Gastrocnemius medialis (tissue), 4 donors: ENCODE measurements around the gene GRB2. TPM values are rescaled to one million over a fixed set of nuclear protein-coding genes. Genes with fewer than 3 reads are reported as not detected.

Experiments used
- ATAC-seq, 2 donors: fragments of 150-250 bp; one replicate each; pipeline ENCODE4 v1.9.1; 2016
- DNase-seq, 2 donors: peaks; one replicate each; pipeline ENCODE4 v3.0.0-alpha.2; 2019
- H3K27ac ChIP-seq, 4 donors: fragments of 200-600 bp; sonication (generic); 1 replicate in 1 of 4; 2 replicates in 3 of 4; pipeline ENCODE4 v1.5.1; 2016 to 2018; ENCODE audit warnings: mild to moderate bottlenecking in 2 of 4, moderate library complexity in 1 of 4
- H3K27me3 ChIP-seq, 3 donors: fragments of 200-600 bp; sonication (generic) in 2 of 3; 1 replicate in 1 of 3; 2 replicates in 2 of 3; pipeline versions ENCODE4 v1.5.1 to v1.6.0; 2016 to 2019; ENCODE audit warnings: mild to moderate bottlenecking in 1 of 3, moderate library complexity in 1 of 3
- H3K36me3 ChIP-seq, 2 donors: fragments of 200-600 bp; sonication (generic) in 1 of 2; one replicate each; pipeline ENCODE4 v1.5.1; 2017 to 2018
- H3K4me1 ChIP-seq, 2 donors: fragments of 200-600 bp; sonication (generic) in 1 of 2; one replicate each; pipeline ENCODE4 v1.5.1; 2016 to 2017; ENCODE audit warnings: mild to moderate bottlenecking in 2 of 2
- H3K4me3 ChIP-seq, 4 donors: fragments of 200-600 bp; sonication (generic) in 3 of 4; 1 replicate in 1 of 4; 2 replicates in 3 of 4; pipeline ENCODE4 v1.5.1; 2016 to 2019; ENCODE audit warnings: mild to moderate bottlenecking in 2 of 4
- H3K9me3 ChIP-seq, 3 donors: fragments of 200-600 bp; sonication (generic) in 2 of 3; 1 replicate in 1 of 3; 2 replicates in 2 of 3; pipeline ENCODE4 v1.5.1; 2016 to 2019
- CTCF ChIP-seq, 5 experiments: fragments of 450-650 bp in 3 of 5; fragments of 200-600 bp in 2 of 5; sonication (generic) in 2 of 5; IDR thresholded peaks in 4 of 5; conservative IDR thresholded peaks in 1 of 5; 1 replicate in 4 of 5; 2 replicates in 1 of 5; pipeline ENCODE4 v1.5.1; 2016 to 2019; ENCODE audit warnings: antibody characterized with exemption in 5 of 5, mild to moderate bottlenecking in 3 of 5, moderate library complexity in 3 of 5
- POLR2A ChIP-seq, 2 donors: fragments of 450-650 bp; IDR thresholded peaks; one replicate each; pipeline ENCODE4 v1.6.1; 2017; ENCODE audit warnings: antibody characterized with exemption in 2 of 2, mild to moderate bottlenecking in 2 of 2, moderate library complexity in 2 of 2
- in situ Hi-C, 4 donors: fragments of 200-750 bp; cut with MboI; loops; one replicate each; pipeline versions ENCODE4 v1.15.0 to v1.8.0; 2017; ENCODE audit warnings: low sequenced_read_pairs in 4 of 4
- intact Hi-C: fragments of 100-400 bp; cut with DNase I; formaldehyde crosslinking; loops from one replicate; pipeline ENCODE4 v1.15.1; 2023; ENCODE audit warnings: low total_unique reads
- total RNA-seq, 4 donors: library from RNA; depleted of rRNA; stranded (reverse); fragments of >200 nt; gene quantifications; one replicate each; pipeline versions ENCODE4 v1.1.0 to v1.2.3, GENCODE V29; 2016

The GRB2 gene
- total RNA-seq, 4 donors from 2014 or later: 41.7 to 88.5 (median 68.8) TPM

- Histone ChIP-seq H3K9me3 (no peaks in the 10 kb centered on the region), H3K27ac (peak overlapping the region in 3 of 4 donors; percentile 2 to 47 (median 15)), H3K27me3 (no peaks in the 10 kb centered on the region), H3K36me3 (peaks cover 0 to 14% of the 10 kb centered on the region in 2 donors), H3K4me1 (peaks cover 8 to 12% of the 10 kb centered on the region in 2 donors), H3K4me3 (no peak overlapping the region)
- ATAC-seq (no peak), DNase-seq (no peak)
- intact Hi-C loops (no loop called here), in situ Hi-C loops (loop anchor here in 3 of 4 donors (5.0 to 10.0 kb wide), 3 partner anchors 82 to 89 kb away; partner anchors contain the start of gene GRB2 (in 1 of the 3))
- TF ChIP-seq CTCF (IDR thresholded peaks at IDR 0.05 in 4 of 5, conservative IDR thresholded peaks at IDR 0.05 in 1 of 5): no peak
- TF ChIP-seq POLR2A (IDR thresholded peaks at IDR 0.05): no peak
Measured at GRCh38 chr17:75325348-75325747, 80.1 kb downstream of the GRB2 start.

GRCh38 chr17:75321506-75321905, 84.0 kb downstream of the GRB2 start:
- ATAC-seq: no peak
- Histone ChIP-seq H3K9me3 (no peaks in the 10 kb centered on the region), H3K27ac (no peak overlapping the region), H3K4me1 (peaks cover 8 to 12% of the 10 kb centered on the region in 2 donors), H3K27me3 (no peaks in the 10 kb centered on the region), H3K36me3 (peaks cover 0 to 37% of the 10 kb centered on the region in 2 donors), H3K4me3 (no peak overlapping the region)
- no peak for TF ChIP-seq CTCF (IDR thresholded peaks at IDR 0.05 in 4 of 5, conservative IDR thresholded peaks at IDR 0.05 in 1 of 5)
- no peak for TF ChIP-seq POLR2A (IDR thresholded peaks at IDR 0.05)
- intact Hi-C loops: no loop called here
- in situ Hi-C loops: loop anchor here in 3 of 4 donors (10.0 to 25.0 kb wide), 2 partner anchors 93 to 216 kb away; partner anchors contain the start of gene LLGL2 (in 3 of the 3)
- no peak for DNase-seq

- no peak for TF ChIP-seq POLR2A (IDR thresholded peaks at IDR 0.05)
- TF ChIP-seq CTCF (IDR thresholded peaks at IDR 0.05 in 4 of 5, conservative IDR thresholded peaks at IDR 0.05 in 1 of 5): no peak
- Histone ChIP-seq H3K27me3 (no peaks in the 10 kb centered on the region), H3K4me3 (no peak overlapping the region), H3K27ac (no peak overlapping the region), H3K4me1 (peaks cover 6 to 8% of the 10 kb centered on the region in 2 donors), H3K36me3 (peaks cover 0 to 37% of the 10 kb centered on the region in 2 donors), H3K9me3 (no peaks in the 10 kb centered on the region)
- intact Hi-C loops (no loop called here), in situ Hi-C loops (loop anchor here in 3 of 4 donors (10.0 to 25.0 kb wide), 2 partner anchors 95 to 217 kb away; partner anchors contain the start of gene LLGL2 (in 3 of the 3))
- ATAC-seq (no peak), DNase-seq (no peak)
Measured at GRCh38 chr17:75319904-75320691, 85.4 kb downstream of the GRB2 start.

GRCh38 chr17:75318615-75319222, 86.8 kb downstream of the GRB2 start:
- peaks cover 0 to 37% of the 10 kb centered on the region in 2 donors for H3K36me3 ChIP-seq
- no peak for ATAC-seq

More at GRCh38 chr17:75318615-75319222, 86.8 kb downstream of the GRB2 start:
- H3K4me3 ChIP-seq: no peak overlapping the region
- no peaks in the 10 kb centered on the region for H3K9me3 ChIP-seq
- intact Hi-C loops (no loop called here), in situ Hi-C loops (loop anchor here in 3 of 4 donors (25.0 kb wide), 1 partner anchor 219 kb away; the partner anchor contains the start of gene LLGL2 (in 3 of the 3))
- TF ChIP-seq CTCF (IDR thresholded peaks at IDR 0.05 in 4 of 5, conservative IDR thresholded peaks at IDR 0.05 in 1 of 5) (no peak), POLR2A (IDR thresholded peaks at IDR 0.05) (no peak)
- H3K27me3 ChIP-seq: no peaks in the 10 kb centered on the region
- DNase-seq: no peak
- peaks cover 6% of the 10 kb centered on the region in 2 donors for H3K4me1 ChIP-seq
- no peak overlapping the region for H3K27ac ChIP-seq
